Liver (tissue), 9 donors: Measurements from ENCODE around the gene UBE2C. TPM values are rescaled to one million over a fixed set of nuclear protein-coding genes. Genes with fewer than 3 reads are reported as not detected.

ENCODE experiments used
- DNase-seq: peaks from one replicate; pipeline ENCODE4 v3.0.0-alpha.2; 2017; ENCODE audit warnings: low spot score
- H3K27ac ChIP-seq, 2 donors: one replicate each; pipeline ENCODE4 v1.7.0; 2013; ENCODE audit warnings: inconsistent platforms in 2 of 2, low read length in 2 of 2, control low read depth in 1 of 2, low read depth in 1 of 2, mild to moderate bottlenecking in 1 of 2
- H3K27me3 ChIP-seq, 4 donors: one replicate each; pipeline versions ENCODE4 v1.6.1 to v1.7.0; 2013; ENCODE audit warnings: low read length in 3 of 4, inconsistent platforms in 1 of 4, mild to moderate bottlenecking in 1 of 4, moderate library complexity in 1 of 4; ENCODE audit not compliant: control insufficient read depth in 4 of 4, insufficient read depth in 4 of 4
- H3K36me3 ChIP-seq, 4 donors: one replicate each; pipeline versions ENCODE4 v1.6.1 to v1.7.0; 2013; ENCODE audit warnings: low read length in 3 of 4, mild to moderate bottlenecking in 3 of 4, low read depth in 1 of 4, moderate library complexity in 1 of 4; ENCODE audit not compliant: control insufficient read depth in 4 of 4, insufficient read depth in 3 of 4
- H3K4me1 ChIP-seq, 4 donors: one replicate each; pipeline versions ENCODE4 v1.6.1 to v1.7.0; 2013; ENCODE audit warnings: low read length in 3 of 4, mild to moderate bottlenecking in 3 of 4, moderate library complexity in 1 of 4; ENCODE audit not compliant: control insufficient read depth in 4 of 4, insufficient read depth in 4 of 4
- H3K4me3 ChIP-seq, 3 donors: one replicate each; pipeline versions ENCODE4 v1.6.1 to v1.7.0; 2013; ENCODE audit warnings: low read length in 3 of 3, control low read depth in 1 of 3, low read depth in 1 of 3, mild to moderate bottlenecking in 1 of 3
- H3K9ac ChIP-seq, 2 donors: one replicate each; pipeline ENCODE4 v1.7.0; 2013; ENCODE audit warnings: low read length in 2 of 2, mild to moderate bottlenecking in 2 of 2, moderate library complexity in 2 of 2, control low read depth in 1 of 2, low read depth in 1 of 2
- H3K9me3 ChIP-seq, 4 donors: one replicate each; pipeline versions ENCODE4 v1.6.1 to v1.7.0; 2013; ENCODE audit warnings: low read length in 3 of 4; ENCODE audit not compliant: control insufficient read depth in 4 of 4
- ATF3 ChIP-seq: IDR thresholded peaks from 2 replicates; pipeline ENCODE4 v1.6.1; 2016; ENCODE audit warnings: antibody characterized with exemption
- CTCF ChIP-seq: fragments of 150-350 bp; IDR thresholded peaks from 2 replicates; pipeline ENCODE4 v1.5.1; 2017; ENCODE audit warnings: improper control_type of control experiment, low read depth, low read length; ENCODE audit not compliant: missing input control
- EGR1 ChIP-seq, 2 donors: IDR thresholded peaks; 2 replicates each; pipeline ENCODE4 v1.6.1; 2016 to 2018; ENCODE audit warnings: antibody characterized with exemption in 2 of 2, low read depth in 2 of 2
- FOXA1 ChIP-seq: IDR thresholded peaks from 2 replicates; pipeline ENCODE4 v1.6.1; 2016; ENCODE audit warnings: antibody characterized with exemption
- FOXA2 ChIP-seq: IDR thresholded peaks from 2 replicates; pipeline ENCODE4 v1.6.1; 2016; ENCODE audit warnings: antibody characterized with exemption
- GABPA ChIP-seq, 2 donors: IDR thresholded peaks in 1 of 2; conservative IDR thresholded peaks in 1 of 2; 2 replicates each; pipeline ENCODE4 v1.6.1; 2016; ENCODE audit warnings: antibody characterized with exemption in 2 of 2, mild to moderate bottlenecking in 1 of 2, moderate library complexity in 1 of 2
- HNF4A ChIP-seq, 2 donors: conservative IDR thresholded peaks; 2 replicates each; pipeline ENCODE4 v1.6.1; 2016; ENCODE audit warnings: antibody characterized with exemption in 2 of 2, mild to moderate bottlenecking in 2 of 2
- HNF4G ChIP-seq: IDR thresholded peaks from 2 replicates; pipeline ENCODE4 v1.6.1; 2016; ENCODE audit warnings: antibody characterized with exemption
- JUND ChIP-seq, 2 donors: IDR thresholded peaks; 2 replicates each; pipeline ENCODE4 v1.6.1; 2016; ENCODE audit warnings: antibody characterized with exemption in 2 of 2
- MAX ChIP-seq: IDR thresholded peaks from 2 replicates; pipeline ENCODE4 v1.6.1; 2016; ENCODE audit warnings: antibody characterized with exemption
- RAD21 ChIP-seq, 2 donors: IDR thresholded peaks; 2 replicates each; pipeline ENCODE4 v1.6.1; 2016; ENCODE audit warnings: antibody characterized with exemption in 2 of 2, mild to moderate bottlenecking in 2 of 2
- REST ChIP-seq: IDR thresholded peaks from 2 replicates; pipeline ENCODE4 v1.6.1; 2016; ENCODE audit warnings: antibody characterized with exemption, mild to moderate bottlenecking
- RXRA ChIP-seq, 2 donors: IDR thresholded peaks; 2 replicates each; pipeline ENCODE4 v1.6.1; 2017 to 2018; ENCODE audit warnings: antibody characterized with exemption in 2 of 2, mild to moderate bottlenecking in 1 of 2
- SP1 ChIP-seq: IDR thresholded peaks from 2 replicates; pipeline ENCODE4 v1.6.1; 2018; ENCODE audit warnings: antibody characterized with exemption, mild to moderate bottlenecking
- TAF1 ChIP-seq: conservative IDR thresholded peaks from 2 replicates; pipeline ENCODE4 v1.6.1; 2016; ENCODE audit warnings: antibody characterized with exemption, mild to moderate bottlenecking
- YY1 ChIP-seq: IDR thresholded peaks from 2 replicates; pipeline ENCODE4 v1.6.1; 2016; ENCODE audit warnings: antibody characterized with exemption, mild to moderate bottlenecking
- ZBTB33 ChIP-seq: IDR thresholded peaks from 2 replicates; pipeline ENCODE4 v1.6.1; 2016; ENCODE audit warnings: antibody characterized with exemption
- WGBS: extraction: QIAGEN DNeasy Blood & Tissue Kit; methylation state at CpG from one replicate; pipeline ENCODE4 v1.1.7; 2013; 5-methylcytosine and 5-hydroxymethylcytosine counted together
- polyA plus RNA-seq, 2 donors: library from polyadenylated mRNA; stranded (reverse) in 1 of 2; unstranded in 1 of 2; fragments of 200-250 nt in 1 of 2; fragments of >200 nt in 1 of 2; fragmentation: Nextera tagmentation in 1 of 2; extraction: Ambion mirVana in 1 of 2; gene quantifications; one replicate each; pipeline versions ENCODE4 v1.2.1 to v1.2.3, GENCODE V29; 2013 to 2015
- total RNA-seq, 2 donors: library from RNA; depleted of rRNA; stranded (reverse); fragments of >200 nt; gene quantifications; one replicate each; pipeline ENCODE4 v1.2.3, GENCODE V29; 2014
- donor health status: healthy.
- donor health status: healthy.
- donor health status: healthy.
- donor health status: healthy.
- donor health status: healthy.

The UBE2C gene
- total and polyA plus RNA-seq, 4 donors: 2.7 to 27.6 (median 8.1) TPM; not detected in 1

- peak; percentile 56 for TF ChIP-seq REST
Observed at GRCh38 chr20:45833030-45833882, 20.8 kb downstream of the UBE2C start, which contains the start of gene SNX21 (continued).

GRCh38 chr20:45833883-45834796 is 21.7 kb downstream of the UBE2C start:
- Histone ChIP-seq H3K4me1 (peaks cover 4 to 14% (median 9%) of the 10 kb centered on the region in 4 donors), H3K4me3 (peak overlapping the region; percentile 69 to 79 (median 70)), H3K9ac (peak overlapping the region in 1 of 2 donors; percentile 20), H3K9me3 (no peaks in the 10 kb centered on the region), H3K27me3 (no peaks in the 10 kb centered on the region), H3K27ac (peak overlapping the region; percentile 60 to 82), H3K36me3 (peaks cover 0 to 2% (median 0%) of the 10 kb centered on the region in 4 donors)
- TF ChIP-seq FOXA1 (no peak), MAX (no peak), RXRA (IDR thresholded peaks at IDR 0.05) (no peak), ATF3 (no peak), CTCF (no peak), HNF4A (conservative IDR thresholded peaks at IDR 0.05) (no peak), EGR1 (IDR thresholded peaks at IDR 0.05; ENCODE audit: low read depth in 2 of 2) (no peak), SP1 (no peak), TAF1 (no peak), JUND (IDR thresholded peaks at IDR 0.05) (no peak), REST (no peak), RAD21 (IDR thresholded peaks at IDR 0.05) (no peak), GABPA (IDR thresholded peaks at IDR 0.05 in 1 of 2, conservative IDR thresholded peaks at IDR 0.05 in 1 of 2) (no peak), HNF4G (no peak), ZBTB33 (no peak), YY1 (no peak), FOXA2 (no peak)
- WGBS: 7% methylated on average over 71 of the region's 71 CpGs
- peak; percentile 62 for DNase-seq
